ENCODE results near the gene WEE2.
"Not testable (repeated sequence)": the region's sequence is repeated elsewhere in the genome, so short reads cannot be mapped to it uniquely, and the experiment has no call there.

Gene WEE2

GRCh38 chr7:141685285-141686023 lies 22.7 kb upstream of the WEE2 start:
- TF ChIP-seq CTCF (IDR thresholded peaks at IDR 0.05; ENCODE audit: low read depth, low read length) (no peak), MYC (IDR thresholded peaks at IDR 0.05; ENCODE audit: low read depth, low read length) (no peak), POLR2A (IDR thresholded peaks at IDR 0.05; ENCODE audit: extremely low read depth, insufficient read length) (no peak)
- TF ChIP-seq, protein P1, sequence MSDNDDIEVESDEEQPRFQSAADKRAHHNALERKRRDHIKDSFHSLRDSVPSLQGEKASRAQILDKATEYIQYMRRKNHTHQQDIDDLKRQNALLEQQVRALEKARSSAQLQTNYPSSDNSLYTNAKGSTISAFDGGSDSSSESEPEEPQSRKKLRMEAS (IDR thresholded peaks at IDR 0.05; ENCODE audit: low read depth, low read length), result no peak
- DNase-seq (ENCODE audit: low read depth), result no peak
- H3K4me3 ChIP-seq (ENCODE audit: low read depth, low read length), result no peak overlapping the region

- TF ChIP-seq, protein P1 (IDR thresholded peaks at IDR 0.05; ENCODE audit: low read depth, low read length), result no peak
- no peak for TF ChIP-seq MYC (IDR thresholded peaks at IDR 0.05; ENCODE audit: low read depth, low read length)
- TF ChIP-seq CTCF (IDR thresholded peaks at IDR 0.05; ENCODE audit: low read depth, low read length), result no peak
- DNase-seq (ENCODE audit: low read depth), result no peak
- H3K4me3 ChIP-seq (ENCODE audit: low read depth, low read length), result no peak overlapping the region
Measured at GRCh38 chr7:141686074-141686473, 22.1 kb upstream of the WEE2 start.

GRCh38 chr7:141686670-141687069 lies 21.5 kb upstream of the WEE2 start:
- DNase-seq (ENCODE audit: low read depth), result no peak
- no peak overlapping the region for H3K4me3 ChIP-seq (ENCODE audit: low read depth, low read length)
- TF ChIP-seq, protein P1 (IDR thresholded peaks at IDR 0.05; ENCODE audit: low read depth, low read length), result no peak
- TF ChIP-seq CTCF (IDR thresholded peaks at IDR 0.05; ENCODE audit: low read depth, low read length), result no peak
- TF ChIP-seq POLR2A (IDR thresholded peaks at IDR 0.05; ENCODE audit: extremely low read depth, insufficient read length), result no peak
- no peak for TF ChIP-seq MYC (IDR thresholded peaks at IDR 0.05; ENCODE audit: low read depth, low read length)

GRCh38 chr7:141688043-141688442 lies 20.1 kb upstream of the WEE2 start:
- TF ChIP-seq MYC (IDR thresholded peaks at IDR 0.05; ENCODE audit: low read depth, low read length), result no peak
- no peak for DNase-seq (ENCODE audit: low read depth)
- no peak overlapping the region for H3K4me3 ChIP-seq (ENCODE audit: low read depth, low read length)

GRCh38 chr7:141689072-141689825 lies 18.9 kb upstream of the WEE2 start:
- DNase-seq (ENCODE audit: low read depth); H3K4me3 ChIP-seq (ENCODE audit: low read depth, low read length): not testable (repeated sequence)

DNA sequence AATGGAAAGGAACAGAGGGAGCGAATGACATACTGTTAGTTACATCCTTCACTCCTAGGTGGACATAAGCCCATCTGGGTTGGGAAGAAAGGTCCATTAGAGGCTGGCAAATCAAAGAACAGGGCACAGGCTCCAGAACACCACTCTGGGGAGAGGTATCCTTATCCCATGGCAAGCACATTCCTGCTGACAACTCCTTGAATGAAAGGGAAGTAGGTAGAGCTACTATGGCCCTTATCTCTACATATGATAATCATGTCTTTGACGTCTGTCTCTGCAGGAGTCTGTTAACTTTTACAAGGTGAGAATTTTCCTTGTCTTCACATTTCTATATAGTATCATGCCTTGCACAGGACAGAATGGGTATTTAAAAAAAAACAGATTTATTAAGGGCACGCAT lies 16.6 kb upstream of the WEE2 start:
- H3K4me3 ChIP-seq (ENCODE audit: low read depth, low read length), result no peak overlapping the region
- DNase-seq (ENCODE audit: low read depth), result no peak
- TF ChIP-seq POLR2A (IDR thresholded peaks at IDR 0.05; ENCODE audit: extremely low read depth, insufficient read length) (no peak), CTCF (IDR thresholded peaks at IDR 0.05; ENCODE audit: low read depth, low read length) (no peak), MYC (IDR thresholded peaks at IDR 0.05; ENCODE audit: low read depth, low read length) (no peak)
- TF ChIP-seq, protein P1 (IDR thresholded peaks at IDR 0.05; ENCODE audit: low read depth, low read length), result no peak

All from NB4 (cell line).